Fibroblast of the aortic adventitia (primary cell): ENCODE measurements around the gene CNOT8. TPM values are rescaled to one million over a fixed set of nuclear protein-coding genes. Genes with fewer than 3 reads are reported as not detected.
"Not testable (repeated sequence)": the region's sequence is repeated elsewhere in the genome, so short reads cannot be mapped to it uniquely, and the experiment has no call there.

Experiments used
- DNase-seq: peaks from one replicate; pipeline ENCODE4 v3.0.0-alpha.2; 2010; ENCODE audit warnings: low read depth
- H3K4me3 ChIP-seq: 2 replicates; pipeline ENCODE4 v1.5.1; 2011; ENCODE audit warnings: low read depth, mild to moderate bottlenecking, control low read depth, low read length, moderate library complexity
- total RNA-seq: library from RNA; depleted of rRNA; stranded (reverse); fragments of >200 nt; gene quantifications from 2 replicates; pipeline ENCODE4 v1.2.3, GENCODE V29; 2012; ENCODE audit warnings: low replicate concordance
- TF ChIP-seq, protein P1 (sequence below): IDR thresholded peaks from 2 replicates; pipeline ENCODE4 v1.5.1; 2011; ENCODE audit warnings: mild to moderate bottlenecking, low read length, control low read depth, inconsistent platforms; ENCODE audit not compliant: insufficient read depth

CNOT8 gene
- total RNA-seq, 1 donor: 38.8 TPM

DNA sequence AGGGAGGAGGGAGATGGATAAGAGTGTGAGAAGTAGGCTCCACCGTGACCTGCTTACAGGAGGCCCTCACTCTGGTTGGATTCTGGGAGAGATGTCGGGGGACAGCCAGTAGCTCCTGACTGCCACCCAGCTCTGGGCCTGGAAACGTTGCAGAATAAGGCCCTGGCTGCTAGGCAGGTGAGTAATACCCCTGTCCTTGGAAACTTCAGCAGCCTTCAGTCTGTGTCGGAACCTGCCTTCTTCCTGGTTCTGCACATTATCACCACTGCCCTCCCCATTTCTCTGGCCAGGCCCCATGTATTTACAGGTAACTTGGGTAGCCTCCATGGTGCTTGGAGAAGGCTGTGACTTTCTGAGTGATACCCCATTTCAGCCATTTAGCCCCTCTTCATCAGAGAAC, 34.8 kb upstream of the CNOT8 start:
- no peak for DNase-seq
- no peak overlapping the region for H3K4me3 ChIP-seq
- TF ChIP-seq, protein P1, sequence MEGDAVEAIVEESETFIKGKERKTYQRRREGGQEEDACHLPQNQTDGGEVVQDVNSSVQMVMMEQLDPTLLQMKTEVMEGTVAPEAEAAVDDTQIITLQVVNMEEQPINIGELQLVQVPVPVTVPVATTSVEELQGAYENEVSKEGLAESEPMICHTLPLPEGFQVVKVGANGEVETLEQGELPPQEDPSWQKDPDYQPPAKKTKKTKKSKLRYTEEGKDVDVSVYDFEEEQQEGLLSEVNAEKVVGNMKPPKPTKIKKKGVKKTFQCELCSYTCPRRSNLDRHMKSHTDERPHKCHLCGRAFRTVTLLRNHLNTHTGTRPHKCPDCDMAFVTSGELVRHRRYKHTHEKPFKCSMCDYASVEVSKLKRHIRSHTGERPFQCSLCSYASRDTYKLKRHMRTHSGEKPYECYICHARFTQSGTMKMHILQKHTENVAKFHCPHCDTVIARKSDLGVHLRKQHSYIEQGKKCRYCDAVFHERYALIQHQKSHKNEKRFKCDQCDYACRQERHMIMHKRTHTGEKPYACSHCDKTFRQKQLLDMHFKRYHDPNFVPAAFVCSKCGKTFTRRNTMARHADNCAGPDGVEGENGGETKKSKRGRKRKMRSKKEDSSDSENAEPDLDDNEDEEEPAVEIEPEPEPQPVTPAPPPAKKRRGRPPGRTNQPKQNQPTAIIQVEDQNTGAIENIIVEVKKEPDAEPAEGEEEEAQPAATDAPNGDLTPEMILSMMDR: no peak

DNA sequence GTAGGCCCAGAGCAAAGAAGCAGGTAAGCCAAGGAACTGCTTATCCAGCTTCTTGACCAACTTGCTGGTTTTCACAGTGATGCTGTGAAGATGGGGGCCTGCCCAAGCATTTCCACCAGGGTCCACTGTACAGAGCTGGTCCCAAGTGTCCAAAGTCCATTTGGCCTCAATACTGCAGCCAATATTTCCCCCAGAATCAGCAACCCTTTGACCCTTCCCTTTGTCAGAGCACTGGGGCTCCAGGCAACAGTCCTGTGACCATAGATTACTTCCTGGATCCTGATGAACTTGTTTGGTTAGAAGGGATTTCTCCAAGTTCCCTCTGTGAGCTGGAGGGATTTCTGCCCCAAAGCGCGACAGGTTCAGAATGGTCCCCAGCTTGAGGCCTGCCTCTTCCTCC, 34.4 kb upstream of the CNOT8 start:
- no peak for DNase-seq
- H3K4me3 ChIP-seq: no peak overlapping the region
- TF ChIP-seq, protein P1: no peak

DNA sequence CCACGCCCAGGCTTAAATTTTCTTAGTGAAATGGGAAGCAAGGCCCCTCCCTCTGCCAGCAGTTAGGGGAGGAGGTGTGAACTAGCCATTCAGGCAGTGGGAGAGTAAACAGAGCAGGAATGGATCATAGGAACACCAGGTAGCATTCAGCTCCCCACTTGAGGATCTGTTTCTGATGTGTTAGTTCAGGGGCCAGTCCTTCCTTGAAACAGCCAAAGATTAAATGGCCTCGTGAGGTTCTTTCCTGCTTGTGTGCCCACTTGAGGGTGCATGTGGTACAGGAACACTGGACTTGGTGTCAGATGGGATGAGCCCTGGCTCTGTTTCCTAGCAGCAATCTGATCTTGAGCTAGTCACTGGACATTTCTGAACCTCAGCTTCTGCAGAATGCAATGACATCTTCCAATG, 29.2 kb upstream of the CNOT8 start:
- no peak overlapping the region for H3K4me3 ChIP-seq
- TF ChIP-seq, protein P1: no peak
- DNase-seq: no peak

DNA sequence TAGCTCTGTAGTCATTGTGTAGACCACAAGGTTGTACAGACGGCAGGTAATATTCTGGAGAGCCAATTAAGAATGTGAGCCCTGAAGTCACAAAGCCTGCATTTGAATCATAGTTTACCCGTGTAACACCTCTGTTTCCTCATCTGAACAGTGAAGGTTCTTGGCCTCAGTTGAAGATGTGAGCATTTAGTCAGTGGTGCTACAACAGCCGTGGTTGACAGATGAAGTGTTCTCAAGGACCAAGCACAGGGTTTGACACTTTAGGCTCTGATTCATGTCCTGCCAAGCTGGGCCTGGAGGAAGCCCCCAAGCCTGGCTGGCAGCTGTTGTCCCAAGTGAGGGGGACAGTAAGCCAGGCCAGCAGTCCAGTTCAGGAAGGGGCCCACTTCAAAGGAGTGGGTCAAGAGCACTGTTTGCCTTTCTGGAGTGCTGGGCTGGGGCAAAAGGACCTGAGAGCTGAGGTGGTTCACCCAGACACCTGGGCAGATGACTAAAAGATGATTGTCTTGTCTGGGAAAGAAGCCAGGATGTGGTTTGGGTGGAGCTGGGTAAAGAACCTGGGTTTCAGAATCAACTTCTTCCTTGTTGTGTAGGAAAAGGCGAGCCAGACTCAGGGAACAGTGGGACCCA, 28.7 kb upstream of the CNOT8 start:
- TF ChIP-seq, protein P1: no peak
- no peak for DNase-seq
- no peak overlapping the region for H3K4me3 ChIP-seq

DNA sequence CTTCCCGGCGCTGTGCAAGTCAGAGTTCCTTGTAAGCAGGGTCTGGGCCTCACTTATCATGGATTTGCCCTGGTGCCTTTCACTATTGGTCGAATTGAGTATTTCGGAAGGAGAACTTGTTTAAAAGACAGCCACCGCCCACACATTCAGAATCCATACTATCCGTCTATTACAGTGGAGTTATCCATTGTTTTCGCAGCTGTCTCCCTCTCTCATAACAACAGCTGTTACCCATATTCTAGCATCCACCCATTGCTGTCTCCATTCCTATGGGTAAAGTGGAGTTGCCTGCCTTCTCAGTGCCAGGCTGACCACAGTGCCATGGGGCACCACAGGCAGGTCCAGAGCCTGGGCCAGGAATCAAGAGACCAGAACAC, 28.2 kb upstream of the CNOT8 start:
- DNase-seq: no peak
- TF ChIP-seq, protein P1: no peak
- H3K4me3 ChIP-seq: no peak overlapping the region

DNA sequence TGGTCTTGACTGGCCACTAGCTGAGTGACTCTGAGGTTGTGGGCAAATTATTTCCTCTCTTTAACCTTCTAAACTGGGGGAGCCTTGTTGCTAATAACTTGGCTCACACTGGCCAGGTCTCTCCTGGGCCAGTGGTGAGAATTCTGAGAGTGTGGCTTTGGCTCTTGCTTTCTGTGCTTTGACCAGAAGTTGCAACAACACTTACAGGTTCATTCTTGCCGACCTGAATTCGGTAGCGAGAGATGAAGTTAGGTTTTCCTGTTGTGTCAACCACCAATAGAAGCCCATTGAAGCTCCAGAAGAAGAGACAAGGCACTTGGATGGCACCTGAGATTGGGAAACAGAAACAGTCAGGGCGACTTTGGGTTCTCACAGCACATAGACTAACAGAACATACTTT, 27.8 kb upstream of the CNOT8 start:
- H3K4me3 ChIP-seq: no peak overlapping the region
- no peak for DNase-seq
- TF ChIP-seq, protein P1: no peak

DNA sequence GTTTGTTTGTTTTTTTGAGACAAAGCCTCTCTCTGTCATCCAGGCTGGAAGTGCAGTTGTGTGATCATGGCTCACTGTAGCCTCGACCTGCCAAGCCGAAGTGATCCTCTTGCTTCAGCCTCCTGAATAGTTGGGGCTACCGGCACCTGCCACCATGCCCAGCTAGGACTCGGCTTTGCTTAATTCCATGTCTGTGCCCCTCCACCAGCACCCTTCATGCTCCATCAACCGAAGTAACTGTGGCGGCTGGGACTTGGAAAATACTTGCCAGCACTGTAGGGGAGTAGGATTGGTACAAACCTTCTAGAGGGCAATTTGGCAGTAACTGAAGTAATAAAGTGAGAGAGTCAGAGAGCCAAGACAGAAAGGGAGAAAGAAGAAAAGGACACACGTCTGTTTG, 27.0 kb upstream of the CNOT8 start:
- no peak for DNase-seq
- TF ChIP-seq, protein P1: no peak
- H3K4me3 ChIP-seq: no peak overlapping the region

DNA sequence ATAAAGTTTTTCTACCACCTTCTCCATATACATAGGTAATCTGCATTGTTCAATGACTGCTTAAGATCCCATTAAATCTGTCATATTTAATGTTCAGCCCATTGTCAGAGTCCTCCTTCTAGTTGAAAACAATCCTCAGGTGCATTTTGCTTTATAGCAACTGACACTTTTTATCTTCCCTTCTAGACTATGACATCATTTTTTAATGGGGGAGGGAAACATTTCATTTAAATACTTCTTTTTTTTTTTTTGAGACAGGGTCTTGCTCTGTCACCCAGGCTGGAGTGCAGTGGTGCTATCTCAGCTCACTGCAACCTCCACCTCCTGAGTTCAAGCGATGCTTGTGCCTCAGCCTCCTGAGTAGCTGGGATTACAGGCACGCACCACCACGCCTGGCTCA, 25.6 kb upstream of the CNOT8 start:
- H3K4me3 ChIP-seq, DNase-seq: not testable (repeated sequence)
